Central memory CD4-positive, alpha-beta T cell (primary cell): ENCODE data around the gene CLK4.
"Not testable (repeated sequence)": the region's sequence is repeated elsewhere in the genome, so short reads cannot be mapped to it uniquely, and the experiment has no call there.

Source experiments
- DNase-seq: peaks from one replicate; pipeline ENCODE4 v3.0.0; 2022

Gene CLK4

GRCh38 chr5:178585421-178585820 lies 41.4 kb downstream of the CLK4 start:
- DNase-seq = not testable (repeated sequence)

GRCh38 chr5:178583279-178583678 lies 43.6 kb downstream of the CLK4 start:
- no peak for DNase-seq

- no peak for DNase-seq
Observed at GRCh38 chr5:178582291-178582690, 44.6 kb downstream of the CLK4 start.

- DNase-seq = no peak
Observed at GRCh38 chr5:178581621-178582020, 45.2 kb downstream of the CLK4 start.

GRCh38 chr5:178580271-178580955 lies 46.4 kb downstream of the CLK4 start:
- DNase-seq = no peak

GRCh38 chr5:178577944-178578343 lies 48.9 kb downstream of the CLK4 start:
- no peak for DNase-seq

GRCh38 chr5:178577376-178577839 lies 49.4 kb downstream of the CLK4 start:
- DNase-seq = no peak

- DNase-seq = no peak
Observed at GRCh38 chr5:178576591-178577351, 50.1 kb downstream of the CLK4 start.

- DNase-seq = no peak
Observed at GRCh38 chr5:178573216-178573615, 53.6 kb downstream of the CLK4 start.

- no peak for DNase-seq
Observed at GRCh38 chr5:178572617-178573016, 54.2 kb downstream of the CLK4 start.

GRCh38 chr5:178569485-178569884 lies 57.4 kb downstream of the CLK4 start:
- no peak for DNase-seq

GRCh38 chr5:178564811-178565550 lies 61.9 kb downstream of the CLK4 start:
- no peak for DNase-seq

GRCh38 chr5:178564397-178564796 lies 62.5 kb downstream of the CLK4 start:
- DNase-seq = no peak

GRCh38 chr5:178563621-178564020 lies 63.2 kb downstream of the CLK4 start:
- DNase-seq = no peak

GRCh38 chr5:178561746-178562264 lies 65.0 kb downstream of the CLK4 start:
- DNase-seq = no peak

- no peak for DNase-seq
Observed at GRCh38 chr5:178560911-178561310, 65.9 kb downstream of the CLK4 start.

- no peak for DNase-seq
Observed at GRCh38 chr5:178557416-178557815, 69.4 kb downstream of the CLK4 start.

- no peak for DNase-seq
Observed at GRCh38 chr5:178555771-178556211, 71.1 kb downstream of the CLK4 start.

GRCh38 chr5:178555005-178555404 lies 71.8 kb downstream of the CLK4 start:
- no peak for DNase-seq

- no peak for DNase-seq
Observed at GRCh38 chr5:178554311-178554710, 72.5 kb downstream of the CLK4 start.

GRCh38 chr5:178553517-178553916 lies 73.3 kb downstream of the CLK4 start:
- no peak for DNase-seq
